OCI-M1 (cell line): Measurements from ENCODE around the gene IGFN1.

ENCODE experiments used
- DNase-seq: peaks from one replicate; lab custom pipeline; 2025; lab: John Stamatoyannopoulos, UW

IGFN1 gene

GRCh38 chr1:201163707-201164106 is 26.9 kb upstream of the IGFN1 start:
- DNase-seq, result no peak

GRCh38 chr1:201164645-201165044 is 26.0 kb upstream of the IGFN1 start:
- no peak for DNase-seq

DNA sequence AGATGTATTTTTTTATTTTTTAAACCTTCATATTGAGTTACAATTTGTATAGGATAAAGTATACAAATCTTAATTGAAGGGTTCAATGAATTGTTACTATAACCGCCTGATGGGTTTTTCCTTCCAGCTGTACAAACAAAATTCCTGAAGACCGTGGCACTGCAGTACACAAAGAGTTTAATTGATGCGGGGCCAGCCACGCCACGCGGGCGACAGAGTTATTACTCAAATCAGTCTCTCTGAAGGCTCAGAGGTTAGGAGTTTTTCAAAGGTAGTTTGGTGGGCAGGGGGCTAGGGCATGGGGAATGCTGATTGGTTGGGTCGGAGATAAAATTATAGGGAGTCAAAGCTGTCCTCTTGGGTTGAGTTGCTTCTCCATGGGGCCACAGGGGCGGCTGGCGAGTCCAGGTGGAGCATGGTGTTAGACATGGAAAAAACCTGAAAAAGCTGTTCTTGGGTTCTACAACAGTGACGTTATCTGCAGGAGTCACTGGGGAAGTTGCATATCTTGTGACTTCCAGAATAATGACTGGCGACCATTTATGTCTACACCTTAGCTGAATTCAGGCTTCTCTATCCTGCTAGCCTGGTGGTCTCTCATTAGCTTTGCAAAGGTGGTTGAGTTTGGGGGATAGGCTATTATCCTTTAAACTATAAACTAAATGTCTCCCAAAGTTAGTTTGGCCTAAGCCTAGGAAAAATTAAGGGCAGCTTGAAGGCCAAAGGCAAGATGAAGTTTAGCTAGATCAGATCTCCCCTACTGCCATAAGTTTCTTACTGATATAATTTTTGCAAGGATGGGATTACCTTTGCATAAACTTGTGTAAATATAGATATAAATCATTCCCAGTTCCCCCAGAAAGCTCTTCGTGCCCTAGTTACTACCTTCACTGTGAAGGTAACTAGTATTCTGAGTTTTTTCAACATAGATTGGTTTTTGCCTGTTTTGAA is 23.3 kb upstream of the IGFN1 start:
- no peak for DNase-seq

- no peak for DNase-seq
These were observed 21.4 kb upstream of the IGFN1 start for GRCh38 chr1:201169203-201169602.

DNA sequence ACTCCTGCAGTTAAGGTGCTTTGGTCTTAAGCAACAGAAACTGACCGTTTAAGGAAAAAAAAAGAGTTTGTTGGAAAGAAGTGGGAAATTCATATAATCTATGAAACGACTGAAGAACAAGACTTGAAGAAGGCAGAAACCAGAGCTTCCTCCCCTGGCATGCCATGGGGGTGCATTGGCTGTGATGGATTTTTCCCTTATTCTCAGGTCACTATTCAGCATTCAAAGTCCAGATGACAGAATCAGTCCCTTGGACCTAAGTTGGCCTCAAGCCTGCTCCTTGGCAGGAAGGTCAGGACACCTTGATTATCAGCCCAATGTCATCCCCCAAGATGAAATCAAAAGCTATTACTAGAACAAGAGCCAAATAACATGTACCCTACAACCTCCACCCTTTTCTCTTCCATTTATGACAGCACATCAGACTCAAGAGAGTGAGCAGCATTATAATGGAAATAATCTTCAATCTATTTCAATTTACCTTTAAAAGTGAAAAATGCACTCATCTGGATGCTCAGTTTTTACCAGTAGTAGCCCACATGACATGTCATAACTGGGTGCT is 20.6 kb upstream of the IGFN1 start:
- DNase-seq, result peak; percentile 47

GRCh38 chr1:201170533-201171062 is 20.0 kb upstream of the IGFN1 start:
- peak; percentile 96 for DNase-seq

GRCh38 chr1:201171063-201172036 is 19.3 kb upstream of the IGFN1 start:
- DNase-seq, result peak; percentile 76

- no peak for DNase-seq
These were observed 18.3 kb upstream of the IGFN1 start for GRCh38 chr1:201172326-201172725.

DNA sequence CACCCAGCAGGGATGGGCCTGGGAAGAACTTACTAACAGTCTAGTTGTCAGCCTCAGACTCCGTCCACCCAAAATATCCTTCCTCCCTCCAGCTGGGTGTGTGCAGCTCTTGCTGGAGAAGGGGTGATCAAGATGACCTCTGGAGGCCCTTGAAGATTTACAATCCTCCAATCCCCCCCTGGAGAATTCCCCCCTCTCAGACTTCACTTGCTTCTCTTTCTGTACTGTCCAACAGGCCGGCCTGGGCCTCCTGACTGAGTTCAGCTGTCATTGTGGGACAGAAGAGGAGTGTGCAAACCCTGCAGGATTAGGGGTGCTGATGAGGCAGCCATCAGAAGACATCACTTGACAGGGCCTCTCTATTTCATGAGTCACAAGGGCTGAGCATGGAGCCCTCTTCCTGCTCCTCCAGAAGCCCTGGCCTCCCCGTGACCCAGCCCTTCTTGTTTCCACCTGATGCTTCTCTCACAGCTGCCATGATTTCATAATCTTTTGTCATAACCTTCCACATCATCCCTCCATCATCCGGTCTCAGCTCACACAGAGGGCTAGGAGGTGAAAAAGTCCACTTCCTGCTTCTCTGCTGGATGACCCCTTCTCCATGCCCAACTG is 17.5 kb upstream of the IGFN1 start:
- DNase-seq, result no peak

- DNase-seq, result no peak
These were observed 16.9 kb upstream of the IGFN1 start for GRCh38 chr1:201173736-201174135.

GRCh38 chr1:201175820-201176500 is 14.7 kb upstream of the IGFN1 start:
- DNase-seq, result no peak

- DNase-seq, result no peak
These were observed 13.7 kb upstream of the IGFN1 start for GRCh38 chr1:201176940-201177339.

DNA sequence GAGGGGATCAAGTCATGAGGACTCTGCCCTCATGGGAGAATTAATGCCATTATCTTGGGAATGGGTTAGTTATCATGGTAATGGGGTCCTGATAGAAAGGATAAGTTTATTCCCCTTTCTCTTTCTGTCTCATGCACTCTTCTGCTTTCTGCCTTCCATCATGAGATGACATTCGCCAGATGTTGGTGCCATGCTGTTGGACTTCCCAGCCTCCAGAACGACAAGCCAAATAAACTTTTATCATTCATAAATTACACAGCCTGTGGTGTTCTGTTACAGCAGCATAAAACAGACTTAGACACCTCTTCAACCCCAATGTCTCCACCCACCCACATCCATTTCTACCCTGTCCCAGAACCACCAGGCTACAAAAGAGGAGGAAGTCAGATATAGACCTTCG is 11.9 kb upstream of the IGFN1 start:
- DNase-seq, result no peak

GRCh38 chr1:201180141-201180540 is 10.5 kb upstream of the IGFN1 start:
- DNase-seq, result no peak

DNA sequence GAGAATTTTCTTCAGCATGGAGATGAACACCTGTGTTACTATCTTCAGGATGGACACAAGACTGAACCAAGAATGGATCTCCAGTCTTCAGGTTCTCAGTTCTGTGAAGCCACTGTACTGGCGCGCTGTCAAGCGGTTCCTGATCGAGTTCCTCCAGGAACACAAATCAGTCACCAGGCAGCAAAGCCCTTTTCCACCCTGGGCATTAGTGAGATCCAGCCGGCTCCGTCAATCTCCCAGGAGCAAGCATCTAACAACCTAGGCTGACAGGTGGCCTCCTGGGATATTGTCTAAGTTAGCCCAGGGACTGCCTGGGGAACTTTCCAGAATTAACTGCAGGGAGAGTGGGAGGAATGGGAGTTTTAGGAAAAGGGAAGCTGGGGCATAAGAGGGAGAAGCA is 9.7 kb upstream of the IGFN1 start:
- no peak for DNase-seq

GRCh38 chr1:201181323-201181722 is 9.3 kb upstream of the IGFN1 start:
- no peak for DNase-seq

- no peak for DNase-seq
These were observed 8.9 kb upstream of the IGFN1 start for GRCh38 chr1:201181726-201182125.

- no peak for DNase-seq
These were observed 7.4 kb upstream of the IGFN1 start for GRCh38 chr1:201183209-201183608.

DNA sequence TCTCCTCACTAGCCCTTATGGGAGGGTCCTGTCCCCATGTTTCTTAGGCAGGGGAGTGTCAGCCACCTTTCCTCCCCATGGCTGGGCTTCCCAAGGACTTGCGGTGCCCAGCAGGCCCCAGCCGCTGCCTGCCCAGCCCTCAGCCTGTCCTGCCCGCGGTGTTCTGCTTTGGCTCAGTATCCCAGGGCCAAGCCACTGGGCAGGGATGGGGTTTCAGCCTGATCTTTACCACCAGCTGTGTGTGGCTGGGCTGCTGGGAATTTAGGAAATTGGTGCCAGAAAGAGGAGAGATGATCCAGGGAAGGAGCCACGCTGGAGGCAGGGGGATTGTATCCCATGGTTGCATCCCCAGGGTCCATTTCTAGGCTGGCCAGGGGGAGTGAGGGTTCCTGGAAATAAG is 6.9 kb upstream of the IGFN1 start:
- no peak for DNase-seq

DNA sequence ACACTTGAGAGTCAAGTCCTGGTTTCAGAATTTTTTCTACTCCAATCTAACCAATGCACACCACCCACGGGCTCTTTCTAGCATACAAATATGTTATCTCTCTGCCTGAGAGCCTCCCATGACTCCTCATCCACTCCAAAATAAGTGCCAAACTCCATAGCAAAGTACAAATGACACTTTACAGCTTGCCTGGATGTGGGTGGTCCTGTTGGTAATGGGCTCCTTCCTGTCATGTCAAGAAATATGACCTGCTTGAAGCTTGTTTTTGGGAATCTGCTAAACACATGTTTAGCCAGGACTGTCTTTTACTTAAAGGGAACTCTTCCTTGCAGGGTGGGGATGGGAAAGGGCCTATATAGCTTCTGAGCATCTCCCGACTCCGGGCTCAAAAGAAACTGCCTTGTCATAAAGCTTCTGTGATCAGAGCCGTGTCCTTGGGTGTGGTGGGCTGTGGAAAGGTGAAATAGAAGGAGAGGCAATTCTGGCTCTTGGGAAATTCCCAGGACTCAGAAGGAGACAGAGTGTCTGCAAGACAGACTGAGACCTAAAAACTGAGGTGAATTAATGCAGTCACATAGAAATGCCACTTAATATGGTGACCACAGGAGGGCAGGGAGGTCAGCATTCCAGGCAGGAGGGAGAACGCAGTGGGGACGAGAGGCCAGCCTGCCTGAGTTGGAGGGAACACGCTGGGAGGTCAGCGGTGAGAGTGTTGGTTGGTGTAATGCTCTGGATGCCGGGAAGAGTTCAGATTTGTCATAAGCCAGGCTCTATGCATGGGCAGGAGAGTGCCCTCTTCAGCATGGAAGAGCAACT is 6.1 kb upstream of the IGFN1 start:
- peak; percentile 74 for DNase-seq
